A673 (cell line): ENCODE measurements around the gene DYRK3. TPM values are rescaled to one million over a fixed set of nuclear protein-coding genes. Genes with fewer than 3 reads are reported as not detected.

Source experiments
- BruUV-seq: library from RNA; stranded (reverse); fragments of 400-500 nt; replicated peaks from 2 replicates; lab custom pipeline; 2021; lab: Mats Ljungman, UMichigan
- CTCF ChIA-PET: fragments of 300-600 bp; sonication (Branson Sonifier 250); formaldehyde crosslinking; loops from one replicate; lab custom pipeline; 2022; ENCODE audit warnings: antibody characterized with exemption; lab: Charles Lee
- POLR2A ChIA-PET: fragments of 300-600 bp; sonication (Branson Sonifier 250); formaldehyde crosslinking; loops from one replicate; lab custom pipeline; 2022; ENCODE audit warnings: antibody characterized with exemption; ENCODE audit not compliant: low non-redundant PET; lab: Charles Lee
- DNase-seq: peaks from one replicate; pipeline ENCODE4 v3.0.0-alpha.2; 2015; ENCODE audit warnings: low spot score
- H3K27ac ChIP-seq: fragments of 200-600 bp; sonication (generic); 2 replicates; pipeline ENCODE4 v1.5.1; 2016; ENCODE audit warnings: mixed run types, low read depth, mild to moderate bottlenecking, mixed read lengths, antibody characterized with exemption, low read length; ENCODE audit not compliant: poor library complexity, severe bottlenecking
- H3K27me3 ChIP-seq: fragments of 200-600 bp; sonication (generic); replicated peaks from 2 replicates; pipeline ENCODE4 v1.6.1; 2017; ENCODE audit warnings: mixed run types, low read depth, mild to moderate bottlenecking, mixed read lengths, antibody characterized with exemption, low read length; ENCODE audit not compliant: insufficient read depth, poor library complexity
- H3K36me3 ChIP-seq: fragments of 200-600 bp; sonication (generic); 2 replicates; pipeline ENCODE4 v1.6.1; 2016; ENCODE audit warnings: mixed run types, mild to moderate bottlenecking, mixed read lengths, antibody characterized with exemption, low read length; ENCODE audit not compliant: insufficient read depth, poor library complexity, severe bottlenecking
- H3K4me1 ChIP-seq: fragments of 200-600 bp; sonication (generic); 2 replicates; pipeline ENCODE4 v1.6.1; 2017; ENCODE audit warnings: mixed run types, mild to moderate bottlenecking, mixed read lengths, antibody characterized with exemption, low read length; ENCODE audit not compliant: insufficient read depth, poor library complexity, severe bottlenecking
- H3K4me3 ChIP-seq: fragments of 200-600 bp; sonication (generic); 2 replicates; pipeline ENCODE4 v1.5.1; 2016; ENCODE audit warnings: low read depth, mixed run types, mild to moderate bottlenecking, mixed read lengths, low read length; ENCODE audit not compliant: poor library complexity, severe bottlenecking
- H3K9me3 ChIP-seq: fragments of 200-600 bp; sonication (generic); 2 replicates; pipeline ENCODE4 v1.6.1; 2016; ENCODE audit warnings: mixed run types, low read depth, mild to moderate bottlenecking, mixed read lengths, antibody characterized with exemption, low read length; ENCODE audit not compliant: poor library complexity, severe bottlenecking
- CTCF ChIP-seq: fragments of 300-800, 200-600 bp; sonication (generic); conservative IDR thresholded peaks from 2 replicates; pipeline ENCODE4 v1.5.1; 2017; ENCODE audit warnings: low read depth, mild to moderate bottlenecking, antibody characterized with exemption, low read length, moderate library complexity, mixed read lengths
- EZH2 ChIP-seq: fragments of 200-600 bp; sonication (generic); IDR thresholded peaks from 2 replicates; pipeline ENCODE4 v1.6.1; 2017; ENCODE audit warnings: borderline replicate concordance, low read depth, mild to moderate bottlenecking, mixed read lengths, antibody characterized with exemption, low read length; ENCODE audit not compliant: poor library complexity, severe bottlenecking
- intact Hi-C: fragments of 100-400 bp; cut with micrococcal nuclease; formaldehyde crosslinking; loops from one replicate; pipeline ENCODE4 v1.10.0; 2022; ENCODE audit not compliant: unreplicated experiment
- total RNA-seq: library from RNA; stranded (reverse); gene quantifications from 2 replicates; pipeline ENCODE4 v1.2.3, GENCODE V29; 2021

Gene DYRK3
- total RNA-seq, 1 experiment from 2014 or later: 24.0 TPM

- BruUV-seq: no TSS peak
- H3K4me1 ChIP-seq: no peaks in the 10 kb centered on the region
- H3K27ac ChIP-seq: no peak overlapping the region
- no peak for TF ChIP-seq EZH2
- no peak for TF ChIP-seq CTCF
- no peaks in the 10 kb centered on the region for H3K36me3 ChIP-seq
- no peak for DNase-seq
- ChIA-PET CTCF (no interaction called here), POLR2A (no interaction called here)
- no peaks in the 10 kb centered on the region for H3K27me3 ChIP-seq
- H3K4me3 ChIP-seq: no peak overlapping the region
- intact Hi-C loops: no loop called here
- no peaks in the 10 kb centered on the region for H3K9me3 ChIP-seq
Measured at GRCh38 chr1:206696812-206697585, 61.7 kb downstream of the DYRK3 start.

GRCh38 chr1:206698011-206698410 lies 62.7 kb downstream of the DYRK3 start:
- intact Hi-C loops: no loop called here
- no peaks in the 10 kb centered on the region for H3K27me3 ChIP-seq
- H3K4me1 ChIP-seq: no peaks in the 10 kb centered on the region
- H3K27ac ChIP-seq: no peak overlapping the region
- no peak for TF ChIP-seq EZH2
- no peak for TF ChIP-seq CTCF
- CTCF ChIA-PET: no interaction called here
- no peak for DNase-seq
- H3K9me3 ChIP-seq: no peaks in the 10 kb centered on the region
- BruUV-seq: no TSS peak
- POLR2A ChIA-PET: no interaction called here
- H3K4me3 ChIP-seq: no peak overlapping the region
- no peaks in the 10 kb centered on the region for H3K36me3 ChIP-seq

Other genes with a start within 250 kb of the DYRK3 start
- gene IKBKE, start 165.1 kb upstream of the DYRK3 start, total RNA-seq: 2.3 and 2.9 TPM in 2 replicates
- 0.75 and 1.3 TPM in 2 replicates for gene RASSF5, start 128.0 kb upstream of the DYRK3 start, total RNA-seq
- gene EIF2D, start 23.1 kb upstream of the DYRK3 start, total RNA-seq: 32.6 and 32.7 TPM in 2 replicates
- 39.2 and 41.9 TPM in 2 replicates for gene MAPKAPK2, start 49.4 kb downstream of the DYRK3 start, total RNA-seq
- gene IL19, start 135.2 kb downstream of the DYRK3 start, total RNA-seq: not detected in 2 replicates
- gene IL10, start 137.0 kb downstream of the DYRK3 start, total RNA-seq: not detected in 2 replicates
- gene IL20, start 230.1 kb downstream of the DYRK3 start, total RNA-seq: not detected in 2 replicates